ENCODE measurements around the gene SPACA5B. TPM values are rescaled to one million over a fixed set of nuclear protein-coding genes. Genes with fewer than 3 reads are reported as not detected.

The SPACA5B gene
- total and polyA plus RNA-seq, 10 of the 15 experiments (the other 5 are each of a cell fraction or from before 2014, with no cell fraction given): 1.0 TPM; not detected in 9

DNA sequence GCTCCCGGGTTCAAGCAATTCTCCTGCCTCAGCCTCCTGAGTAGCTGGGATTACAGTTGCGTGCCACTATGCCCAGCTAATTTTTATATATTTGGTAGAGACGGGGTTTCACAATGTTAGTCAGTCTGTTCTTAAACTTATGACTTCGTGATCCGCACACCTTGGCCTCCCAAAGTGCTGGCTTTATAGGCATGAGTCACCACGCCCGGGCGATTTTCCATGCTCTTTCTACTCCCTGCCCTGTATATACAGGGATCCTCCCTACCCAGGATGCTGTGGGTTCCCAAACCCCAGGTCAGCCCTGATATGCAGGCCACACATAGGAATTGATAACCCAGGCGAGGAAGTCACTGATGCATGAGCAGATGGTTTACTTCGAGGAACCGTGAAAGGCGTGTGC lies 34.8 kb downstream of the SPACA5B start:
- no peaks in the 10 kb centered on the region for H4K20me1 ChIP-seq (ENCODE audit: control insufficient read depth, insufficient read depth)
- TF ChIP-seq ETV6 (conservative IDR thresholded peaks at IDR 0.05 in 1 of 2, IDR thresholded peaks at IDR 0.05 in 1 of 2; ENCODE audit: borderline replicate concordance in 1 of 2, low read depth in 1 of 2) (no peak), TCF3 (IDR thresholded peaks at IDR 0.05; ENCODE audit: borderline replicate concordance, insufficient read depth, low read depth, low read length) (no peak), SUZ12 (IDR thresholded peaks at IDR 0.05; ENCODE audit: unreplicated experiment) (no peak), KAT2A (conservative IDR thresholded peaks at IDR 0.05; ENCODE audit: control insufficient read depth, low read depth, low read length) (no peak), ZNF384 (IDR thresholded peaks at IDR 0.05; ENCODE audit: borderline replicate concordance, low read depth, low read length) (no peak), MTA2 (IDR thresholded peaks at IDR 0.05; ENCODE audit: low read depth) (no peak), MTA3 (IDR thresholded peaks at IDR 0.05; ENCODE audit: borderline replicate concordance, low read length) (no peak), ZBTB11 (CRISPR knock-in tag; IDR thresholded peaks at IDR 0.05) (no peak), ZNF274 (IDR thresholded peaks at IDR 0.05; ENCODE audit: insufficient read depth, insufficient read length) (no peak), FOXK2 (IDR thresholded peaks at IDR 0.05) (no peak), ZNF207 (IDR thresholded peaks at IDR 0.05; ENCODE audit: borderline replicate concordance) (no peak), SIX5 (IDR thresholded peaks at IDR 0.05; ENCODE audit: low read depth, low read length, severe bottlenecking) (no peak), SREBF2 (IDR thresholded peaks at IDR 0.05; ENCODE audit: low read length) (no peak), TAF1 (IDR thresholded peaks at IDR 0.05; ENCODE audit: borderline replicate concordance, low read depth, low read length) (no peak), SUPT20H (IDR thresholded peaks at IDR 0.05; ENCODE audit: borderline replicate concordance, control insufficient read depth, low read depth, low read length) (no peak), EZH2 (IDR thresholded peaks at IDR 0.05; ENCODE audit: borderline replicate concordance, control insufficient read depth, low read depth, low read length) (no peak)
- TF ChIP-seq, protein P1, sequence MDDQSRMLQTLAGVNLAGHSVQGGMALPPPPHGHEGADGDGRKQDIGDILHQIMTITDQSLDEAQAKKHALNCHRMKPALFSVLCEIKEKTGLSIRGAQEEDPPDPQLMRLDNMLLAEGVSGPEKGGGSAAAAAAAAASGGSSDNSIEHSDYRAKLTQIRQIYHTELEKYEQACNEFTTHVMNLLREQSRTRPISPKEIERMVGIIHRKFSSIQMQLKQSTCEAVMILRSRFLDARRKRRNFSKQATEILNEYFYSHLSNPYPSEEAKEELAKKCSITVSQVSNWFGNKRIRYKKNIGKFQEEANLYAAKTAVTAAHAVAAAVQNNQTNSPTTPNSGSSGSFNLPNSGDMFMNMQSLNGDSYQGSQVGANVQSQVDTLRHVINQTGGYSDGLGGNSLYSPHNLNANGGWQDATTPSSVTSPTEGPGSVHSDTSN (IDR thresholded peaks at IDR 0.05; ENCODE audit: insufficient replicate concordance, low read depth, low read length): no peak
- TF ChIP-seq, protein P2, sequence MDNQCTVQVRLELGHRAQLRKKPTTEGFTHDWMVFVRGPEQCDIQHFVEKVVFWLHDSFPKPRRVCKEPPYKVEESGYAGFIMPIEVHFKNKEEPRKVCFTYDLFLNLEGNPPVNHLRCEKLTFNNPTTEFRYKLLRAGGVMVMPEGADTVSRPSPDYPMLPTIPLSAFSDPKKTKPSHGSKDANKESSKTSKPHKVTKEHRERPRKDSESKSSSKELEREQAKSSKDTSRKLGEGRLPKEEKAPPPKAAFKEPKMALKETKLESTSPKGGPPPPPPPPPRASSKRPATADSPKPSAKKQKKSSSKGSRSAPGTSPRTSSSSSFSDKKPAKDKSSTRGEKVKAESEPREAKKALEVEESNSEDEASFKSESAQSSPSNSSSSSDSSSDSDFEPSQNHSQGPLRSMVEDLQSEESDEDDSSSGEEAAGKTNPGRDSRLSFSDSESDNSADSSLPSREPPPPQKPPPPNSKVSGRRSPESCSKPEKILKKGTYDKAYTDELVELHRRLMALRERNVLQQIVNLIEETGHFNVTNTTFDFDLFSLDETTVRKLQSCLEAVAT (IDR thresholded peaks at IDR 0.05): no peak

More for the DNA sequence above, 34.8 kb downstream of the SPACA5B start:
- DNase-seq (ENCODE audit: low read depth, low spot score) (no peak), FAIRE-seq (no peak), ATAC-seq (no peak)
- Histone ChIP-seq H3K27ac (ENCODE audit: control insufficient read depth, insufficient read depth) (no peak overlapping the region), H2AFZ (ENCODE audit: control insufficient read depth, low read depth, low read length) (no peak overlapping the region), H3K27me3 (replicated peaks in 1 of 2; ENCODE audit: control insufficient read depth in 2 of 2, insufficient read depth in 2 of 2, low read length in 1 of 2) (no peaks in the 10 kb centered on the region), H3K4me3 (no peak overlapping the region), H3K9me3 (replicated peaks; ENCODE audit: control insufficient read depth, insufficient read depth, low read length) (no peaks in the 10 kb centered on the region), H3K9ac (ENCODE audit: control insufficient read depth, insufficient read depth, low read length) (no peak overlapping the region), H3K4me2 (ENCODE audit: control insufficient read depth, insufficient read depth) (no peak overlapping the region), H3K4me1 (ENCODE audit: control insufficient read depth, insufficient read depth, low read length) (no peaks in the 10 kb centered on the region), H3K79me2 (ENCODE audit: control insufficient read depth, insufficient read depth, low read length) (no peaks in the 10 kb centered on the region), H3K36me3 (ENCODE audit: control insufficient read depth in 2 of 2, insufficient read depth in 2 of 2, low read length in 1 of 2) (no peaks in the 10 kb centered on the region)
- POLR2A ChIA-PET: no interaction called here
- RAD21 ChIA-PET (ENCODE audit: unreplicated experiment): no interaction called here
- WGBS (ENCODE audit: insufficient coverage, insufficient replicate concordance, low lambda C conversion rate, missing lambda C conversion rate): 29% methylated on average over 12 of the region's 12 CpGs
- CTCF ChIA-PET: no interaction called here
- SMC1A ChIA-PET (ENCODE audit: uncharacterized antibody, unreplicated experiment): no interaction called here
- no TSS peak for BruUV-seq (replicated peaks)
- intact Hi-C loops (cut with micrococcal nuclease; ENCODE audit: unreplicated experiment) (no loop called here), in situ Hi-C loops (cut with MboI) (no loop called here)
